ENCODE results near the gene SYT1.

Gene SYT1

GRCh38 chr12:79267580-79267979, 403.0 kb downstream of the SYT1 start:
- no peaks in the 10 kb centered on the region for H3K36me3 ChIP-seq (ENCODE audit: control insufficient read depth in 2 of 2, insufficient read depth in 1 of 2, low read length in 2 of 2)
- no peaks in the 10 kb centered on the region for H3K4me1 ChIP-seq (ENCODE audit: control insufficient read depth, insufficient read depth, low read length)
- no peak overlapping the region for H3K4me3 ChIP-seq (ENCODE audit: low read depth, low read length)
- POLR2A ChIA-PET = no interaction called here
- H3K9me3 ChIP-seq (ENCODE audit: control insufficient read depth, insufficient read depth, low read depth, low read length) = no peaks in the 10 kb centered on the region
- no peak for TF ChIP-seq ZBTB8A (tag by site-specific recombination; IDR thresholded peaks at IDR 0.05)
- TF ChIP-seq ZNF266 (tag by site-specific recombination; IDR thresholded peaks at IDR 0.05; ENCODE audit: low read depth) = no peak
- TF ChIP-seq ZNF335 (tag by site-specific recombination; conservative IDR thresholded peaks at IDR 0.05) = no peak
- no peak for TF ChIP-seq SP3 (tag by site-specific recombination; IDR thresholded peaks at IDR 0.05)
- no peak for TF ChIP-seq ZNF433 (tag by site-specific recombination; IDR thresholded peaks at IDR 0.05; ENCODE audit: low read depth)
- TF ChIP-seq OSR2 (tag by site-specific recombination; IDR thresholded peaks at IDR 0.05) = no peak
- no peak for TF ChIP-seq ZNF211 (tag by site-specific recombination; IDR thresholded peaks at IDR 0.05; ENCODE audit: low read depth)
- TF ChIP-seq ZBTB48 (tag by site-specific recombination; IDR thresholded peaks at IDR 0.05) = no peak
- no peak for TF ChIP-seq KLF9 (tag by site-specific recombination; IDR thresholded peaks at IDR 0.05; ENCODE audit: low read depth)
- no peak for TF ChIP-seq ZNF132 (tag by site-specific recombination; IDR thresholded peaks at IDR 0.05; ENCODE audit: borderline replicate concordance)
- TF ChIP-seq ZNF558 (tag by site-specific recombination; IDR thresholded peaks at IDR 0.05) = no peak
- no peak for TF ChIP-seq ZNF175 (tag by site-specific recombination; IDR thresholded peaks at IDR 0.05)
- no peak for TF ChIP-seq ZNF112 (tag by site-specific recombination; IDR thresholded peaks at IDR 0.05)
- no peak for TF ChIP-seq ZNF488 (tag by site-specific recombination; IDR thresholded peaks at IDR 0.05)
- no peak for TF ChIP-seq ZNF549 (tag by site-specific recombination; IDR thresholded peaks at IDR 0.05)
- TF ChIP-seq ZXDB (tag by site-specific recombination; IDR thresholded peaks at IDR 0.05) = no peak
- no peak for TF ChIP-seq HOXD13 (CRISPR knock-in tag; IDR thresholded peaks at IDR 0.05; ENCODE audit: borderline replicate concordance)
- TF ChIP-seq ZNF843 (tag by site-specific recombination; IDR thresholded peaks at IDR 0.05) = no peak
- TF ChIP-seq ZNF274 (IDR thresholded peaks at IDR 0.05; ENCODE audit: low read length) = no peak
- no peak for TF ChIP-seq ZNF274 (tag by site-specific recombination; IDR thresholded peaks at IDR 0.05; ENCODE audit: borderline replicate concordance)
- no peak for TF ChIP-seq ZSCAN16 (tag by site-specific recombination; IDR thresholded peaks at IDR 0.05)
- CTCF ChIA-PET = no interaction called here
- H3K27ac ChIP-seq (ENCODE audit: extremely low read depth, low read depth, low read length) = no peak overlapping the region

- CTCF ChIA-PET = no interaction called here
- TF ChIP-seq ZNF23 (tag by site-specific recombination; IDR thresholded peaks at IDR 0.05; ENCODE audit: borderline replicate concordance) (no peak), ZNF140 (tag by site-specific recombination; IDR thresholded peaks at IDR 0.05) (no peak), ZNF19 (tag by site-specific recombination; IDR thresholded peaks at IDR 0.05; ENCODE audit: low read depth) (no peak), REPIN1 (tag by site-specific recombination; IDR thresholded peaks at IDR 0.05; ENCODE audit: low read depth) (no peak), ZNF433 (tag by site-specific recombination; IDR thresholded peaks at IDR 0.05; ENCODE audit: low read depth) (no peak), ZNF391 (tag by site-specific recombination; IDR thresholded peaks at IDR 0.05; ENCODE audit: borderline replicate concordance, low read depth) (no peak), PATZ1 (tag by site-specific recombination; IDR thresholded peaks at IDR 0.05) (no peak), ZNF621 (tag by site-specific recombination; IDR thresholded peaks at IDR 0.05) (no peak), ZNF398 (tag by site-specific recombination; IDR thresholded peaks at IDR 0.05) (no peak), ZBTB11 (tag by site-specific recombination; conservative IDR thresholded peaks at IDR 0.05; ENCODE audit: low read depth) (no peak)
Measured at GRCh38 chr12:79274501-79275064, 410.0 kb downstream of the SYT1 start.

More at GRCh38 chr12:79274501-79275064, 410.0 kb downstream of the SYT1 start:
- Histone ChIP-seq H3K4me1 (ENCODE audit: control insufficient read depth, insufficient read depth, low read length) (no peaks in the 10 kb centered on the region), H3K4me3 (ENCODE audit: low read depth, low read length) (no peak overlapping the region), H3K9me3 (ENCODE audit: control insufficient read depth, insufficient read depth, low read depth, low read length) (no peaks in the 10 kb centered on the region), H3K36me3 (ENCODE audit: control insufficient read depth in 2 of 2, insufficient read depth in 1 of 2, low read length in 2 of 2) (no peaks in the 10 kb centered on the region), H3K27ac (ENCODE audit: extremely low read depth, low read depth, low read length) (no peak overlapping the region)
- POLR2A ChIA-PET = no interaction called here

Data from HEK293 (cell line).